Activated naive CD4-positive, alpha-beta T cell treated with anti-CD3 and anti-CD28 coated beads, Interleukin-2, amount 50 U/mL, for 16 hours (primary cell): Measurements from ENCODE around the gene CHAF1A.

Experiments
- DNase-seq: peaks from one replicate; pipeline ENCODE4 v3.0.0-alpha.2; 2020

The CHAF1A gene

GRCh38 chr19:4413588-4413987 lies 11.1 kb downstream of the CHAF1A start:
- no peak for DNase-seq

GRCh38 chr19:4414144-4414799 lies 11.8 kb downstream of the CHAF1A start:
- DNase-seq: no peak

- no peak for DNase-seq
These were observed 12.4 kb downstream of the CHAF1A start for GRCh38 chr19:4414800-4415321.

- no peak for DNase-seq
These were observed 12.9 kb downstream of the CHAF1A start for GRCh38 chr19:4415352-4415751.

- no peak for DNase-seq
These were observed 13.8 kb downstream of the CHAF1A start for GRCh38 chr19:4416268-4416667.

GRCh38 chr19:4423416-4424126 lies 21.1 kb downstream of the CHAF1A start:
- DNase-seq: no peak

- no peak for DNase-seq
These were observed 23.1 kb downstream of the CHAF1A start for GRCh38 chr19:4425537-4425936.

- DNase-seq: no peak
These were observed 26.0 kb downstream of the CHAF1A start for GRCh38 chr19:4428326-4428975.

GRCh38 chr19:4429256-4429655 lies 26.8 kb downstream of the CHAF1A start:
- no peak for DNase-seq

- no peak for DNase-seq
These were observed 27.3 kb downstream of the CHAF1A start for GRCh38 chr19:4429771-4430171.

- no peak for DNase-seq
These were observed 28.3 kb downstream of the CHAF1A start for GRCh38 chr19:4430760-4431159.

- no peak for DNase-seq
These were observed 28.9 kb downstream of the CHAF1A start for GRCh38 chr19:4431296-4431695.

GRCh38 chr19:4431808-4432674 lies 29.6 kb downstream of the CHAF1A start:
- no peak for DNase-seq

- DNase-seq: no peak
These were observed 30.6 kb downstream of the CHAF1A start for GRCh38 chr19:4432918-4433506.

- no peak for DNase-seq
These were observed 32.0 kb downstream of the CHAF1A start for GRCh38 chr19:4434391-4434790.

GRCh38 chr19:4436231-4436630 lies 33.8 kb downstream of the CHAF1A start:
- no peak for DNase-seq

GRCh38 chr19:4437103-4437502 lies 34.7 kb downstream of the CHAF1A start:
- DNase-seq: no peak

- DNase-seq: no peak
These were observed 36.8 kb downstream of the CHAF1A start for GRCh38 chr19:4439243-4439642.

- DNase-seq: no peak
These were observed 39.8 kb downstream of the CHAF1A start for GRCh38 chr19:4441994-4442818.

GRCh38 chr19:4442819-4443146 lies 40.3 kb downstream of the CHAF1A start:
- DNase-seq: no peak

- DNase-seq: no peak
These were observed 40.7 kb downstream of the CHAF1A start for GRCh38 chr19:4443188-4443587.
